ENCODE measurements around the gene ZNF75A.

GRCh38 chr16:3282103-3282729 lies 23.1 kb upstream of the ZNF75A start:
- TF ChIP-seq, protein P1, sequence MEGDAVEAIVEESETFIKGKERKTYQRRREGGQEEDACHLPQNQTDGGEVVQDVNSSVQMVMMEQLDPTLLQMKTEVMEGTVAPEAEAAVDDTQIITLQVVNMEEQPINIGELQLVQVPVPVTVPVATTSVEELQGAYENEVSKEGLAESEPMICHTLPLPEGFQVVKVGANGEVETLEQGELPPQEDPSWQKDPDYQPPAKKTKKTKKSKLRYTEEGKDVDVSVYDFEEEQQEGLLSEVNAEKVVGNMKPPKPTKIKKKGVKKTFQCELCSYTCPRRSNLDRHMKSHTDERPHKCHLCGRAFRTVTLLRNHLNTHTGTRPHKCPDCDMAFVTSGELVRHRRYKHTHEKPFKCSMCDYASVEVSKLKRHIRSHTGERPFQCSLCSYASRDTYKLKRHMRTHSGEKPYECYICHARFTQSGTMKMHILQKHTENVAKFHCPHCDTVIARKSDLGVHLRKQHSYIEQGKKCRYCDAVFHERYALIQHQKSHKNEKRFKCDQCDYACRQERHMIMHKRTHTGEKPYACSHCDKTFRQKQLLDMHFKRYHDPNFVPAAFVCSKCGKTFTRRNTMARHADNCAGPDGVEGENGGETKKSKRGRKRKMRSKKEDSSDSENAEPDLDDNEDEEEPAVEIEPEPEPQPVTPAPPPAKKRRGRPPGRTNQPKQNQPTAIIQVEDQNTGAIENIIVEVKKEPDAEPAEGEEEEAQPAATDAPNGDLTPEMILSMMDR (conservative IDR thresholded peaks at IDR 0.05; ENCODE audit: low read depth in 2 of 2) = peak in 1 of 2 experiments; percentile 19; a peak in 2 of 4 replicates
- no peak for TF ChIP-seq POLR2AphosphoS5 (IDR thresholded peaks at IDR 0.05; ENCODE audit: low read depth)
- TF ChIP-seq EZH2 (IDR thresholded peaks at IDR 0.05; ENCODE audit: low read depth, unreplicated experiment) = no peak
- TF ChIP-seq EZH2phosphoT487 (IDR thresholded peaks at IDR 0.05; ENCODE audit: unreplicated experiment) = no peak
- TF ChIP-seq REST (IDR thresholded peaks at IDR 0.05; ENCODE audit: unreplicated experiment) = no peak
- no peak for TF ChIP-seq ZNF331 (CRISPR knock-in tag; IDR thresholded peaks at IDR 0.05; ENCODE audit: low read depth)
- TF ChIP-seq CREB1 (CRISPR knock-in tag; IDR thresholded peaks at IDR 0.05; ENCODE audit: low read depth) = no peak
- no peak for TF ChIP-seq ZNF462 (CRISPR knock-in tag; IDR thresholded peaks at IDR 0.05)
- TF ChIP-seq NANOG (IDR thresholded peaks at IDR 0.05; ENCODE audit: borderline replicate concordance) = no peak
